ENCODE measurements around the gene MTG2.

DNA sequence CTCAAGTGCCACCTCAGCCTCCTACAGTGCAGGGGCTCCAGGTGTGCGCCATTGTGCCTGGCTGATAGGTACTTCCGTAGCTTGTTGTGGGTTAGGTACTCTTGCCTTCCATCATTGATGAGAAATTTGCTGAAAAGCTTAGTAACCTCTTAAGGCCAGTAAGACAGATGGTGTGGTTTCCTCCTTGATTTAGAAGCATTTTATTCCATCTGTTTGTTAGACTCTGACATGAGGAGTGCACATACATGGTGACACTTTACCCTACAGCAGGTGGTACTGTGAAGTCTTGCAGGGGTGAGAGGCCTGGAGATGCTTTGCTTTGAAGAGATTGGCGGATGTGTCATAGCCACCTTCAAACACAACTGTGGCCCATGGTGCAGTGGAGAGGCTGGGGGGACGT is 14.8 kb upstream of the MTG2 start:
- TF ChIP-seq, protein P1, sequence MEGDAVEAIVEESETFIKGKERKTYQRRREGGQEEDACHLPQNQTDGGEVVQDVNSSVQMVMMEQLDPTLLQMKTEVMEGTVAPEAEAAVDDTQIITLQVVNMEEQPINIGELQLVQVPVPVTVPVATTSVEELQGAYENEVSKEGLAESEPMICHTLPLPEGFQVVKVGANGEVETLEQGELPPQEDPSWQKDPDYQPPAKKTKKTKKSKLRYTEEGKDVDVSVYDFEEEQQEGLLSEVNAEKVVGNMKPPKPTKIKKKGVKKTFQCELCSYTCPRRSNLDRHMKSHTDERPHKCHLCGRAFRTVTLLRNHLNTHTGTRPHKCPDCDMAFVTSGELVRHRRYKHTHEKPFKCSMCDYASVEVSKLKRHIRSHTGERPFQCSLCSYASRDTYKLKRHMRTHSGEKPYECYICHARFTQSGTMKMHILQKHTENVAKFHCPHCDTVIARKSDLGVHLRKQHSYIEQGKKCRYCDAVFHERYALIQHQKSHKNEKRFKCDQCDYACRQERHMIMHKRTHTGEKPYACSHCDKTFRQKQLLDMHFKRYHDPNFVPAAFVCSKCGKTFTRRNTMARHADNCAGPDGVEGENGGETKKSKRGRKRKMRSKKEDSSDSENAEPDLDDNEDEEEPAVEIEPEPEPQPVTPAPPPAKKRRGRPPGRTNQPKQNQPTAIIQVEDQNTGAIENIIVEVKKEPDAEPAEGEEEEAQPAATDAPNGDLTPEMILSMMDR (IDR thresholded peaks at IDR 0.05; ENCODE audit: low read depth, low read length, poor library complexity, severe bottlenecking) = no peak
- no peak for TF ChIP-seq EZH2phosphoT487 (IDR thresholded peaks at IDR 0.05; ENCODE audit: borderline replicate concordance, low read length)
